ENCODE results near the gene OOSP2. TPM values are rescaled to one million over a fixed set of nuclear protein-coding genes. Genes with fewer than 3 reads are reported as not detected.

OOSP2 gene, protein sequence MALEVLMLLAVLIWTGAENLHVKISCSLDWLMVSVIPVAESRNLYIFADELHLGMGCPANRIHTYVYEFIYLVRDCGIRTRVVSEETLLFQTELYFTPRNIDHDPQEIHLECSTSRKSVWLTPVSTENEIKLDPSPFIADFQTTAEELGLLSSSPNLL
- total RNA-seq (not detected), polyA plus RNA-seq (not detected)
- long read RNA-seq, donor 1 = 0 reads
- long read RNA-seq, donor 2 = 0 reads
- long read RNA-seq, donor 3 = 0 reads

DNA sequence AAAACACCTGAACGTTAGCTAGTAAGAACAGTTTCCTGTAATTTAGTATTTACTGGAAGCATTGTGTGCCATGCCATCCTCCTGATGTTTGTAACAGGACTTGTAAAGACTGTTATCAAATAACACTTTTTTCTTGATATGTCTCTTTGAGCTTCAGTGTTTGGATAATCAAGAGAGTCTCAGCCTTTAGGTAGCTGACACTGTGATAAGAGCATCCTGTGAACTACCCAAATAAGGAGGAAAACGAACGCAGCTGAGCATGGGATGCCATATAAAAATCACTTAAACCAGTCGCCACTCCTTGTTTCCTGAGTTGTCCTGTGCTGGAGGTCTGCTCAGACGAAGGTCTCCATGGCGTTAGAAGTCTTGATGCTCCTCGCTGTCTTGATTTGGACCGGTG is at the start of gene OOSP2:
TSS of gene OOSP2 (plus strand) at position 301 of the 400 bp plus-strand sequence. CDS start at position 352, 51 bp downstream.
- WGBS, 2 donors = 74 to 75% methylated on average over 8 of the region's 8 CpGs
- no peaks in the 10 kb centered on the region for H3K36me3 ChIP-seq
- no peak within 1 kb of the TSS for H3K4me3 ChIP-seq
- ATAC-seq (no peak), DNase-seq (no peak)
- H3K27ac ChIP-seq = no peak within 1 kb of the TSS
- no peaks in the 10 kb centered on the region for H3K4me1 ChIP-seq
- TF ChIP-seq, protein P1, sequence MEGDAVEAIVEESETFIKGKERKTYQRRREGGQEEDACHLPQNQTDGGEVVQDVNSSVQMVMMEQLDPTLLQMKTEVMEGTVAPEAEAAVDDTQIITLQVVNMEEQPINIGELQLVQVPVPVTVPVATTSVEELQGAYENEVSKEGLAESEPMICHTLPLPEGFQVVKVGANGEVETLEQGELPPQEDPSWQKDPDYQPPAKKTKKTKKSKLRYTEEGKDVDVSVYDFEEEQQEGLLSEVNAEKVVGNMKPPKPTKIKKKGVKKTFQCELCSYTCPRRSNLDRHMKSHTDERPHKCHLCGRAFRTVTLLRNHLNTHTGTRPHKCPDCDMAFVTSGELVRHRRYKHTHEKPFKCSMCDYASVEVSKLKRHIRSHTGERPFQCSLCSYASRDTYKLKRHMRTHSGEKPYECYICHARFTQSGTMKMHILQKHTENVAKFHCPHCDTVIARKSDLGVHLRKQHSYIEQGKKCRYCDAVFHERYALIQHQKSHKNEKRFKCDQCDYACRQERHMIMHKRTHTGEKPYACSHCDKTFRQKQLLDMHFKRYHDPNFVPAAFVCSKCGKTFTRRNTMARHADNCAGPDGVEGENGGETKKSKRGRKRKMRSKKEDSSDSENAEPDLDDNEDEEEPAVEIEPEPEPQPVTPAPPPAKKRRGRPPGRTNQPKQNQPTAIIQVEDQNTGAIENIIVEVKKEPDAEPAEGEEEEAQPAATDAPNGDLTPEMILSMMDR (IDR thresholded peaks at IDR 0.05) = no peak
- no peaks in the 10 kb centered on the region for H3K9me3 ChIP-seq
- H3K27me3 ChIP-seq = no peaks in the 10 kb centered on the region
- intact Hi-C loops (cut with DNase I) = no loop called here

DNA sequence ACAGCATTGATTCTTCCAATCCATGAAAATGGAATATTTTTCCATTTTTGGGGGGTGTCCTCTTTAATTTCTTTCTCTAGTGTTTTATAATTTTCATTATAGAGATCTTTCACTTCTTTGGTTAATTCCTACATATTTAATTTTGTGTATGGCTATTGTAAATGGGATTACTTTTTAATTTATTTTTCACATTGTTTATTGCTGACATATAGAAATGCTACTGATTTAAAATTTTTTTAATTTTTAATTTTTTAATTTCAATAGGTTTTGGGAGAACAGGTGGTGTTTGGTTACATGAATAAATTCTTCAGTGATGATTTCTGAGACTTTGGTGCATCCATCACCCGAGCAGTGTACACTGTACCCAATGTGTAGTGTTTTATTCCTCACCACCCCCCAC is 49.8 kb upstream of the OOSP2 start:
- Histone ChIP-seq H3K36me3 (no peaks in the 10 kb centered on the region), H3K4me1 (no peaks in the 10 kb centered on the region), H3K4me3 (no peak overlapping the region), H3K9me3 (peaks cover 0 to 40% (median 6%) of the 10 kb centered on the region in 11 donors), H3K27ac (no peak overlapping the region), H3K27me3 (no peaks in the 10 kb centered on the region)
- no peak for DNase-seq
- intact Hi-C loops (cut with DNase I) = no loop called here
- no peak for ATAC-seq
- 60 to 76% methylated on average over 1 of the region's 1 CpG for WGBS, 2 donors
- TF ChIP-seq, protein P1 (IDR thresholded peaks at IDR 0.05) = no peak

DNA sequence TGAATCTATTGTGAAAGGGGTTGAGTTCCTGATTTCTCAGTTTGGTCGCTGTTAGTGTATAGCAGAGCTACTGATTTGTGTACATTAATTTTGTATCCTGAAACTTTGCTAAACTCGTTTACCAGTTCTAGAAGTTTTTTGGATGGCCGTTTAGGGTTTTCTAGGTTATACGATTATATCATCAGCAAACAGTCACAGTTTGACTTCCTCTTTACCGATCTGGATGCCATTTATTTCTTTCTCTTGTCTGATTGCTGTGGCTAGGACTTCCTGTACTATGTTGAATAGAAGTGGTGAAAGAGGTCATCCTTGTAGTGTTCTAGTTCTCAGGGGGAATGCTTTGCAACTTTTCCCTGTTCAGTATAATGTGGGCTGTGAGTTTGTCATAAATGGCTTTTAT is 47.8 kb upstream of the OOSP2 start:
- no peak for ATAC-seq
- H3K4me3 ChIP-seq = no peak overlapping the region
- DNase-seq = no peak
- no peaks in the 10 kb centered on the region for H3K36me3 ChIP-seq
- WGBS, 2 donors = 60 to 70% methylated on average over 5 of the region's 5 CpGs
- H3K27me3 ChIP-seq = no peaks in the 10 kb centered on the region
- no peaks in the 10 kb centered on the region for H3K4me1 ChIP-seq
- H3K27ac ChIP-seq = no peak overlapping the region
- TF ChIP-seq, protein P1 (IDR thresholded peaks at IDR 0.05) = no peak
- intact Hi-C loops (cut with DNase I) = no loop called here
- peaks cover 0 to 40% (median 6%) of the 10 kb centered on the region in 11 donors for H3K9me3 ChIP-seq

DNA sequence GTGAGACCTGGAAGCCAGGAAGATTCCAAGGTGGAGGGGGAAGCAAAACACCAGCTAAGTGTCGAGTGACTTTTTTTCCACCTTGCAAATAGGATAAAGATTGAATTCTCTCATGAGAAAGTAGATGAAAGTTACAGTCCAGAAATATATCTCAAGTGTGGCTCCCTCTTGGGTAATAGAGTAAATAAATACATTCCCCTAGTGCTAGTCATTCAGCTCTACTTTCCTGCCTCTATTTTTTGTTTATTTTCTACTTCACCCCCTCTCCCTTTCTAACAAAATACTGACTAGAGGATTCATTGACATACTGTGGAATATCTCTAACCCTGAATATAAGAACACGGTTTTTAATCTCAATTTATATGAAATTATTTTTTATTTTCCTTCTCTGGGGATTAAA is 42.4 kb upstream of the OOSP2 start:
- TF ChIP-seq, protein P1 (IDR thresholded peaks at IDR 0.05) = no peak
- Histone ChIP-seq H3K36me3 (no peaks in the 10 kb centered on the region), H3K9me3 (peaks cover 0 to 6% (median 0%) of the 10 kb centered on the region in 11 donors), H3K4me3 (no peak overlapping the region), H3K4me1 (no peaks in the 10 kb centered on the region), H3K27ac (no peak overlapping the region), H3K27me3 (no peaks in the 10 kb centered on the region)
- 56 to 72% methylated on average over 2 of the region's 2 CpGs for WGBS, 2 donors
- intact Hi-C loops (cut with DNase I) = no loop called here
- no peak for DNase-seq
- ATAC-seq = no peak
